Prostate gland (tissue), 2 donors: Measurements from ENCODE around the gene GLB1L.

Experiments used
- CTCF ChIP-seq, 4 experiments: fragments of 200-600 bp in 2 of 4; fragments of 450-650 bp in 2 of 4; sonication (generic) in 2 of 4; IDR thresholded peaks; 1 replicate in 3 of 4; 2 replicates in 1 of 4; pipeline ENCODE4 v1.5.1; 2016 to 2019; ENCODE audit warnings: antibody characterized with exemption in 4 of 4, mild to moderate bottlenecking in 2 of 4, moderate library complexity in 2 of 4
- POLR2A ChIP-seq: fragments of 450-650 bp; IDR thresholded peaks from one replicate; pipeline ENCODE4 v1.6.1; 2016; ENCODE audit warnings: antibody characterized with exemption, mild to moderate bottlenecking

GRCh38 chr2:219266232-219266631 lies 21.0 kb upstream of the GLB1L start:
- TF ChIP-seq POLR2A, result no peak
- no peak for TF ChIP-seq CTCF (IDR thresholded peaks at IDR 0.05)
